NCI-H69 (cell line): ENCODE results near the gene NOD2.

Experiments used
- DNase-seq: peaks from one replicate; lab custom pipeline; 2025; lab: John Stamatoyannopoulos, UW

NOD2 gene

DNA sequence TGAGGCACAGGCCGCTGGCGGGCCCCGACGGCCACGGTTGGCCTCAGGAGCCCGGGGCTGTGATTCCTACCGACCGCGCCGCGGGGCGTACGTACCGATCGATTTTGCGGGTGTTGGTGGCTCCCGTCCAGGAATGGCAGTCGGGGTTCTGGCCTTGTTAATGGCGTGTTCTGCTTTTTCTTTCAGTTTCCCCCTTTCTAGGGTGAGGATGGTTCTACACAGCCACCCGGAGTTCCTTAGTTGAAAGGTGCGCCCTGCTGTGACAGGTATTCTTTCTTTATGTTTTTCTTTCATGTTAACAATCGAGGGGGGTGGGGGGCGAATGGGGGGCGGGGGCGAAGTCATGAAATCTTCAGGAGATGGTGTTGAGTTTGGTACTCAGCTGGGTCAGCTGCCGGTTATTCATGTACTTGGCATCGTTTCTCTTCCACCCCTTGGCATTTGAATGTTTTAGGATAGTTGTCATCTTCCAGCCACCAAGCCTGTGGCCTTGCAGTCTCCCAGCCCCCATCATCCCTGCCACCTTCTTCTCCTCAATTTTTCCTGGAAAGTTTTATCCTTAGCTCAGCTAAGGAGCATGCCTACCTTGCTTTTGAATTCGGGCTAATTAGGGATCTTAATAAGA is 49.3 kb downstream of the NOD2 start:
- peak; percentile 20 for DNase-seq

DNA sequence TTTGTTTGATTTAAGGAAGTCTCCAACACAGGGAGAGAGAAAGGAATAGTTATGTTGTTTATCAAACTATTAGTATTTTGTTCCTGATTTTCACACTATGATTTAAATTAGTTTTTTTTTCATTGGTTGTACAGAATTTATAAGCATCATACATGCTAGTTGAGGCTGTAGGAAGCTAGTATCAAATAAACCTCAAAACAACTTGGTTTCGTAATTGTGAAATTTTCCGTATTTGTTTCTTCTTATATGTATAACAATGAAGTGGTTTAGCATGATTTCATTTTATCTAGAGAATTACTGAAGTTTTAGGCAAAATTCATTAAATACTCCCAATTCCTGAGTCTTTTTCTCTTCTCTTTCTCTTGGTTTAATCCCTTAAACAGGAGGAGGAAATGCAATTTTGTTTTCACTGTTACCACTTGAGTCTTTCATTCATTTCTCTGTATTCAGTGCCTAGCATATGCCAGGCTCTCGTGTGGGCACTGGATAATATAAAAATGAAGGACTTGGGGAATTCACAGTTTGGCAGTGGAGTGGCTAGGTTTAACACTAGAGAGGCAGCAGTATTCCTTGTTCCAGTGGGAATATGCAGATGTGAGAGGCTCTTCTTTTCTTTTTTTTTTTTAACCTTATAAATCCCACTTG is 50.3 kb downstream of the NOD2 start:
- DNase-seq = no peak

DNA sequence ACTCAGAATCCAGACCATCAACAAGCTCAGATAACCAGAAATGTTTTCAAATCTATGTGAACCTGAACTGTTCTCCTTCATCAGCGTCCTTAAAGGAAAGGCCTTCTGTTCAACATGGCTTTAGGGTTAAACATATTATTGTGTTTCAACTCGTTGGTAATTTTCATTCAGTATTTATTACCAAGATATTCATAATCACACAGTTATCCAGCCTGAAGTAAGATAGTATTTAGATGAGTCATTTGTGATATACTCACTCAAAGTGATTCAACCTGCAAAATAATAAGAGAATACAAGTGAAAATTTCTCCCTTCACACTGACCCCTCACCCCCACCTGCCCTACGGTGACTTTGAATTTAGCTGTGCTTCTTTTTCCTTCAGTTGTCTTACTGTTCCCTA is 51.5 kb downstream of the NOD2 start:
- DNase-seq = no peak

DNA sequence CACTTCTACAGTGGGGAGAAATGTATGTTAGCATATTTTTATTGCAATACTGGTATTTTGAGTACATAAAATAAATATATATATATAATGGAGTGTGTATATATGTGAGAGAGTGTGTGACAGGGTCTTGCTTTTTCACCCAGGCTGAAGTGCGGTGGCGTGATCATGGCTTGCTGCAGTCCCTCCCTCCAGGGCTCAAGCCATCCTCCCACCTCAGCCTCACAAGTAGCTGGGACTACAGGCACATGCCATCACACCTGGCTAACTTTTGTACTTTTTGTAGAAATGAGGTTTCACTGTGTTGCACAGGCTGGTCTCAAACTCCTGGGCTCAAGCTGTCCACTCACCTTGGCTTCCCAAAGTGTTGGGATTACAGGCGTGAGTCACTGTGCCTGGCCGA is 52.5 kb downstream of the NOD2 start:
- no peak for DNase-seq

DNA sequence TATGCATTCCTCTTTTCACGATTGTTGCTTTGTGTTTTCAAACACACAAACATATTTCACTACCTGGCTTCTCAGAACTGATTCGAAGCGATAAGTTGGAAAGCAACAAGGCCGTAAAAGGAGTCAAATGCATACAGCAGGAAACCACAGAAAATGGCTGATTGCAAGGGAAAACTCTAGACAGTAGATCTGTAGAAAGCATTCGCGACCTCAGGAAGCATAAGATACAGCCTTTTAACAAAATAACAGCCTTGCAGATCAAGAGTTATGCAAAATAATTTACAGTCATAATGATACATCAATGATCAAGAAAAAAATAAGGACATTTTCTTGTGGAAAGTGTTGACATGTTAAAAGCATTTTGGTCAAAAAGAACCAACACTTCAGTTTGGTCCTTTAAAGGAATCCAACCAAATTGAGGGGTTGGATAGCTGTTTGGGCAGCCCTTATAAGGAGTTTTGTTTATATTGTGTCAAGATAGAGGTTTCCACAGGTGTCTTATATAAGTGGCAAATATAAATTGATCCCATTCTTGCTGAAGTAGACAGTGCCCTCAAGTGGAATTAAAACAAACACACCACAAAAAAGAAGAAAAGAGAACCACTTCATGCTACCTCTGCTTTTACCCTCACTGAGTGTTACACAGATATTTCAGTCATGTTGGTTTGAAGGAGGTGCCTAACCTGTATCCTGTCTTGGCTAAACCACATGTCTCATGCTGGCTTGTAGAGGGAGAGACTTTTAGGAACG is 54.0 kb downstream of the NOD2 start:
- peak; percentile 1 for DNase-seq

DNA sequence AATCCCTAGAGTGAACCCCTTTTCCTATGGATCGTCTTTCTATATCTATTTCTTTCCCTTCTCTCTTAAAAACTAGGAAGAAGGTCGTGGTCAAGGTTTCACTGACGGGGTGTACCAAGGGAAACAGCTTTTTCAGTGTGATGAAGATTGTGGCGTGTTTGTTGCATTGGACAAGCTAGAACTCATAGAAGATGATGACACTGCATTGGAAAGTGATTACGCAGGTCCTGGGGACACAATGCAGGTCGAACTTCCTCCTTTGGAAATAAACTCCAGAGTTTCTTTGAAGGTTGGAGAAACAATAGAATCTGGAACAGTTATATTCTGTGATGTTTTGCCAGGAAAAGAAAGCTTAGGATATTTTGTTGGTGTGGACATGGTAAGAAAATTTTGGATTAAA is 58.1 kb downstream of the NOD2 start:
- no peak for DNase-seq

DNA sequence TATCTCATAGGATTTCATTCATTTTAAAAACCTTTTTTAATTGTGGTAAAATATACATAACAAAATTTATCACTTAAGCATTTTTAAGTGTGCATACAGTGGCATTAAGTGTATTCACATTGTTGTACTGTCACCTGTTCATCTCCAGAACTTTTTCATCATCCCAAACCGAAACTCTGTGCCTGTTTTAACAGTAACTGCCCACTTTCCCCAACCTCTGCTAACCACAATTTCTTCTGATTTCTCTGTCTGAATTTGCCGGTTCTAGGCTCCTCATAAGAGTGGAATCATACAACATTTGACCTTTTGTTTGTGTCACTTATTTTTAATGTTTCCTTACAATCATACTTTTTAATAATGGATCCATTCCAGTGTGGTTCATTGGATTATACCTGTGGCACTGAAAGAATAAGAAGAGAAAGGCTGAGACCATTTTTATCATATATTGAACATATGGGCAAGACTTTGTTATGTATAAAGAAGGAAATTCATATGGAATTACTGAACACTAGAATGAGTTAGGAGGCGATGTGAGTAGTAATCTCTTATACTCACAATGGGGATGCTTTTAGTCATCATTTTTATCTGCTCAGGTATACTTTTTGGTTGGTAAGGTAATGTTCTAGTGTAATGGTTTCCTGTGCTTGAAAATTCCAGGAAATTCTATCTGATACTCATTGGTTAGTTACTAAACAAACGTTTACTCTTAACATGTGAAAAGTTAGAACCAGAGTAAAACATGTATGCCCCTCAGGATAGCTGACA is 59.2 kb downstream of the NOD2 start:
- DNase-seq = no peak

DNA sequence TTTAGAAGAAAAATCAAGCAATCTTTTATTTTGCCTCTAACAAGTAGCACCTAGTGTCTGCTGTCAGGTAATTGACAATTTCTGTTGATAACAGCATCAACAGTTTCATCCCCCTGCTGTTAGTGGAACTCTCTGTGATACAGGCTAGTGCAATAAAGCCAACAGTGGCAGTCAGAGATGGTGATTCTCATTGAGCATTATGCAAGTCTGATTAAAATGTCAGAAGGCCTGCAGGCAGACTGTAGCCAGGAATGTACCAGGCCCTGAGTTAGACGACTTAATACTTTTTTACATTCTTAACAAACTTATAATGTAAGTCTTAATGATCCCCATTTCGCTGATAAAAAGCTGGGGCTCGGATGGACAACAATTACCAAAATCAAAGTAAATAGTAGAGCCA is 63.1 kb downstream of the NOD2 start:
- no peak for DNase-seq

DNA sequence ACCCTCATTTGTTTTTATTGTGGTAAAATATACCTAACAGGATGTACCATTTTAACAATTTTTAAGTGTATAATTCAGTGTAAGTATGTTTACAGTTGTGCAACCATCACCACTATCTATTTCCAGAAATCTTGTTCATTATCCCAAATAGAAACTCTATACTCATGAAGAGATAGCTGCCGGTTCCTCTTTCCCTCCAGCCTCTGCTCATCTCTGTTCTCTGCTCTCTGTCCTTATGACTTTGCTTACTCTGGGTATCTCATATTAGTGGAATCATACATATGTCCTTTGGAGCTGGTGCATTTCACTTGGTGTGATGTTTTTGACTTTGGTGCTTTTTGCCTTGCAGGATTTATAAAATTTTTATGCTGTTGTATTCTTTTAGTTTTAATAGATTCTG is 67.9 kb downstream of the NOD2 start:
- DNase-seq = no peak

DNA sequence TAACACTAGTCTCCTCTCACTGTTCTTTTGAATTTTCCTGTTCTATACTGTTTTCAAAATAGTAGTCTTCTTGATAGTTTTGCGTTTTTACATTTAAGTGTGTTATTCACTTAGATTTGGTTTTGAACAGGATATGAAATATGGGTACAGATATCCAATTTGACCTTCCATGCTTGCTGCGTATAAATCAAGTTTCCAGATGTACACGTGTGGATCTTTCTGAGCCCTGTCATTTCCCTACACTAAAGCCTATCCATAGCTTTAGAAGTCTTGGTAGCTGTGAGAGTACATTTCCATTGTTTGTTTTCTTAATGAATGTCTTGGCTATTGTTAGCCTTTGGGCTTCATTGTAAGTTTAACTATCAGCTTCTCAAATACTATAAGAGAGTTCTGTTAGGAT is 68.8 kb downstream of the NOD2 start:
- no peak for DNase-seq

DNA sequence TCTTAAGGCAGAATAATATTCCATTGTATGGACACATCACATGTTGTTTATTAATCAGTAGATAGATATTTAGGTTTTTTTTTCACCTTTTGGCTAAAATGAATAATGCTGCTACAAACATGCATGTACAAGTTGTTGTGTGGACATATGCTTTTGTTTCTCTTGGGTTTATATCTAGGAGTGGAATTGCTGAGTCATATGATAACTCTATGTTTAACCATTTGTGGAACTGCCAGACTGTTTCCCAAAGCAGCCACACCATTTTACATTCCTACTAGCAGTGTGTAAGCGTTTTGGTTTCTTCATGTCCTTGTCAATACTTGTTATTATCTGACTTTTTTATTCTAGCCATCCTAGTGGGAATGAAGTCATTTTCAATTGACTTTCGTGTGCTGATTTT is 69.8 kb downstream of the NOD2 start:
- DNase-seq = no peak

DNA sequence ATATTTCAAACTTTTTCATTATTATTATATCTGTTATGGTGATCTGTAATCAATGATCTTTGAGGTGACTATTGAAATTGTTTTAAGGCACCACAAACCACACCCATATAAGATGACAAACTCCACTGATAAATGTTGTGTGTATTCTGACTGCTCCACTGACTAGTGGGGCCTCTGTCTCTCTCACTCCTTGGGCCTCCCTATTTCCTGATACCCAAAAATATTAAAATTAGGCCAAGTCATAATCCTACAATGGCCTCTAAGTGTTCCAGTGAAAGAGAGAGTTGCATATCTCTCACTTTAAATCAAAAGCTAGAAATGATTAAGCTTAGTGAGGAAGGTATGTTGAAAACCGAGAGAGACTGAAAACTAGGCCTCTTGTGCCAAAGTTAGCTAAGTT is 71.9 kb downstream of the NOD2 start:
- no peak for DNase-seq

DNA sequence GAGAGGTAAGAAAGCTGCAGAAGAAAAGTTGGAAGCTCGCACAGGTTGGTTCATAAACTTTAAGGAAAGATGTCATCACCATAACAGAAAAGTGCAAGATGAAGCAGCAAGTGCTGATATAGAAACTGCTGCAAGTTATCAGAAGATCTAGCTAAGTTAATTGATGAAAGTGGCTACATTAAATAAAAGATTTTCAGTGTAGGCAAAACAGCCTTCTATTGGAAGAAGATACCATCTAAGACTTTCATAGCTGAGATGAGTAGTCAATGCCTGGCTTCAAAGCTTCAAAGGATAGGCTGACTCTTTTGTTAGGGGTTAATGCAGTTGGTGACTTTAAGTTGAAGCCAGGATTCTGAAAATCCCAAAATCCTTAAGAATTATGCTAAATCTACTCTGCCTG is 72.5 kb downstream of the NOD2 start:
- DNase-seq = no peak

DNA sequence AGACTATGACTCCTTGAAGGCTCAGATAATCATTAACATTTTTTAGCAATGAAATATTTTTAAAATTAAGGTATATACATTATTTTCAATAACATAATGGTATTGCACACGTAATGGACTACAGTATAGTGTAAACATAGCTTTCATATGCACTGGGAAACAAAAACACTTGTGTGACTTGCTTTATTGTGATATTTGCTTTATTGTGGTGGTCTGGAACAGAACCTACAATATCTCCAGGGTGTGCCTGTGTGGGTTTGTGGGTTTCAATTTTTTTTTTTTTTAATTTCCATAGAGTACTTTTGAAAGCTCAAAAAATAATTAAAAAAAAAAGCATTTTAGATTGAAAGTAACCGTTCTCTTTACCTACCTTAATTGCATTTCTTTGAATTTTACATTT is 73.8 kb downstream of the NOD2 start:
- DNase-seq = no peak

DNA sequence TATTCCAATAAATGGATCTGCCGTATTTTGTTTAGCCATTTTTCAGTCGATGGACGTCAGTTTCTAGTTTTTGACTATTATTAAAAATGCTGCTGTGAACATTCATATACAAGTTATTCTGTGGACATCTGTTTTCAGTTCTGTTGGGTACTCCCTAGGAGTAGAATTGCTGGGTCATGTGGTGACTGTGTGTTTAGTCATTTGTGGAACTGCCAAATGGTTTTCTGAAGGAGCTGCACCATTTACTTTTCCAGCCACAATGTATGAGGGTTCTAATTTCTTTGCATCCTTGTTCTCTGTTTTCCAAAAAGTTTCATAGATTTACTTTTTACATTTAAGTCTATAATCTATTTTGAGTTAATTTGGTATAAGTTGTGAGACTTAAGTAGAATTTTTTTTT is 78.0 kb downstream of the NOD2 start:
- DNase-seq = no peak

DNA sequence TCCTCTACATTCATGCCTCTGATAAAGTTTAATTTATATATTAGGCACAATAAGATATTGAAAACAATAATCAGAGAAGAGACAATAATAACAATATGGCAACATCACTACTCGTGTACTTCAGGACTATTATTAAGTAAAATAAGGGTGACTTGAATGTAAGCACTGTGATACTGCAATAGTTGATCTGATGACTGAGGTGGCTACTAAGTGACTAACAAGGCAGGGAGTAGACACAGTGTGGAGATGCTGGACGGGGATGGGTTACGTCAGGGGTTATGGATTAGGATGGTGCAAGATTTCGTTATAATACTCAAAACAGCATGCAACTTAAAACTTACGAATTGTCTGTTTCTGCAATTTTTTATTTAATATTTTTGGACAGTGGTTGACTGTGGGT is 81.0 kb downstream of the NOD2 start:
- no peak for DNase-seq

DNA sequence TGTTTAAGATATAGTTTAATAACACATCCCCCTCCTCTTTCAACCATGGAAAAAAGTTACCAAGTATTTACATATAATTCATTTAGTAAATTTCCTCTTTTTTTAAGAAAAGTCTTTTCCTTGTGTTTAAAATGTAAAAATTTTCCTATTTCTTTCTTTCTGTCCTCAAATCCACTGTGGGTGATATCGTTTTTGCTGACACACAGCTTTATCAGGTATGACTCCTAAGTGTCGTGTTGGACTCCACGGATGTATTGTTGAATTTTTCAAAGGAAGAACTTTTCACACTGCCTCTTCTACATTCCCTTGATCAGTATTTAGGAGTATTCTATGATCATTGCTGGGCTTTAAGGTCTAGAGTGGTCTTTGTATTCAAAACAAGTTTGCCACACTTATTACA is 81.6 kb downstream of the NOD2 start:
- no peak for DNase-seq

DNA sequence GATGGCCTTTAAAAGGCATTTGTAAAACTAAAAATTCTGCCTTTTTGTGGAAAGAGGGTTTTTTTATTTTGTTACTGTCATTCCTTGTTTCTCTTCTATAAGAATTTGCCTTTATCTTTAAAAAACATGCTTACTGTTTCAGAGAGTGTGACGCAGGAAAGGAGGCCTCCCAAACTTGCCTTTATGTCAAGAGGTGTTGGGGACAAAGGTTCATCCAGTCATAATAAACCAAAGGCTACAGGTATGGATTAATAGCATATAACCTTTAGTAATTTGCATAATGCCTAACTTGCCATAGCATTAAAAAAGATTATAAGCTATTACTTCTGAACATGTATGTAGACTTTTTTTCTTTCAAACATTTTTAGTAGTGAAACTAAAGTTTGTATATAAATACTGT is 82.6 kb downstream of the NOD2 start:
- DNase-seq = no peak

DNA sequence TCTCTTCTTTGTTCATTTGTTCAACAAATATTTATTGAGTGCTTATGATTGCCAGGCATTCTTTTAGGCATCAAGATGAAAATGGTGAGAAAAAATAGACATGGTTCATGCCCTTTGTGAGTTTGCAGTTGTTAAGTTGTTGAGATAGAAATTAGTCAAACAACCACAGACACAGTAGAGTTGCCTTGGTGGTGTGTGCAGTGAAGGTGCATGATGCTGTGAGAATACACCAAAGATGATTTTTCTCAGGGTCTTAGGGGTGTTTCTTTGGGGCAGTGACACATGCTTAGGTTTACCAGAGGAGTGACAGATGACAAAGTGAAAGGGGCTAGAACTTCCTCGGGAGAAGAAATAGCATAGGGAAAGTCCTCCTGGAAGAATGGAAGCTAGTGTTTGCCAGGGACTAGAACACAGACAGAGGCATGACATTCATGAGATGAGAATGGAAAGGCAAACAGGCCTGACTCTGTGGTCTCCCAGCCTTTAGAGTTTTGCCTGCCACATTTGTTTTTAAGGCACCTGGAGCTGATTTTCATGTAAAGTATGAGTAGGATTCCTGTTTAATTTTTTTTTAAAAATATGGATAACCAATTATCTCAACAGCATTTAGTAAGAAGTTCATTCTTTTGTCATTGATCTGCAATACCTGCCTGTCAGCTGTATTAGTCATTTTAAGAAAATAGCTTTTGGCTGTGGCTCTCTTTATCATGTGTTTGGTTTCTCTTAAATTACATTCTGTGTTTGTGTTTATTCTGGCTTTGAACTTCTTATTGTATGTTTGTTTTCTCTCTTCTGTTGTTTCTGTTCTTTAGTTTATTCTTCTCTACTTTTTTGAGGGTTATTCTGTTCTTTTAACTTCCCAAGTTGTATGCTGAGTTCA is 85.1 kb downstream of the NOD2 start:
- no peak for DNase-seq

DNA sequence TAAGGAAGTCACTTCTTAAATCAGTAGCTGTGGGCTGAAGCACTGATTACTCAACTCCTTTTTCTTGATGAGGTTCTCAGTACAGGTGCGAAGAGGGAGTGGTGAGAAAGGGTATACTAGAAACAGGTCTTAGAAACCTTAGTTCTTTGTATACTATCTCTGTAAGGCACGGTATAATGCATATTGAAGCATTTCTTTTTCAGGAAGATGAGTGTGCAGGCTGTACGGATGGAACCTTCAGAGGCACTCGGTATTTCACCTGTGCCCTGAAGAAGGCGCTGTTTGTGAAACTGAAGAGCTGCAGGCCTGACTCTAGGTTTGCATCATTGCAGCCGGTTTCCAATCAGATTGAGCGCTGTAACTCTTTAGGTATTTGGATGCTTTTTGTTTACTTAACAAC is 87.6 kb downstream of the NOD2 start:
- DNase-seq = no peak

DNA sequence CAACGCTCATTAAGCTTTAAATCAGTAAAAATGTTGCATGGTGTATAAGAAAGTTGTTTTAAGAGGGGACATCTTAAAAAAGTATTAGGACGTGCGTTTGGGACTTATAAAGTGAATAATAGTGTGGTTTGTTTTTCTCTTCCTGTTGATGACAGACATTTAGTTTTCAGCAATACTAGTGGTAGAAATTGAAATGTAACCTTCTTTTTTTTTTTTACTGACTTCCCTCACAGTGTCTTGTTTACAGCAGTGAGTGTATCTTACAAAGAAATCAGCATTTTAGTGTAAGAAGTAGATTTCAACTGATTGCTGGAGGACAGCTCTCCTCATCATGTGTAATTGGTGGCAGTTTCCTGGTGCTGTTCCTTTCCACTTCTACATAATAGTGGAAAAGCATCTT is 88.1 kb downstream of the NOD2 start:
- no peak for DNase-seq
